ENCODE measurements around the gene FAF2. TPM values are rescaled to one million over a fixed set of nuclear protein-coding genes. Genes with fewer than 3 reads are reported as not detected.
"Not testable (repeated sequence)": the region's sequence is repeated elsewhere in the genome, so short reads cannot be mapped to it uniquely, and the experiment has no call there.

The FAF2 gene
- total and polyA plus RNA-seq, 4 donors: 5.0 to 31.4 (median 18.9) TPM

DNA sequence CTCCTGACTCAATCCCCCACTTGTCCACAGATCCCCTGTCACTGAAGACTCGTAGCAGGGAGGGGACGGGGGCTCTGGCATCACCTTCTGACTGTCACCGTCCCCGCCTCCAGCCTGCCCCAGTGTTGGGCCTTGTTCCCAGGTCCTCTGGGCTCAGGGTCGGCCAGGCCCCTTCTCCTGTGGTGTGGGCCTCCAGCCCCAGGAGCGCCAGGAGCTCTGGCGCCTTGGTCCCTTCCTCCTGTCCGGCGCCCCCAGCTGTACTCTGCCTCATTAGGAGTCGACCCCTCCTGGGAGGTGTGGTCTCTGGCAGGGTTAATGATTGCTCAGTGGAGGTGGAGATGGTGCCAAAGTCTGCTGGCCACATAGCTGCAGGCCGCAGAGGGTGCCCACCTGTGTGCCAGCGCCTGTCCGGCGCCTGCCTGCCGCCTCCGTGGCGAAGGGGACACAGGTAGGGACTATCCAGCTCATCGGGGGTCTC, 100.8 kb downstream of the FAF2 start, which contains the start of gene CDHR2:
TSS of gene CDHR2 (plus strand) at position 376 of the 478 bp plus-strand sequence. CDS start 16,011 bp downstream, outside the sequence.
- H3K36me3 ChIP-seq (ENCODE audit: control insufficient read depth in 1 of 2, insufficient read depth in 2 of 2, low read length in 1 of 2): no peaks in the 10 kb centered on the region
- no peak within 1 kb of the TSS for H3K27ac ChIP-seq (ENCODE audit: low read depth in 1 of 2, low read length in 2 of 2)
- no peak within 1 kb of the TSS for H3K4me3 ChIP-seq (ENCODE audit: low read length in 2 of 2)
- no peak for DNase-seq
- no peak for ATAC-seq (ENCODE audit: low FRiP score)
- H3K4me1 ChIP-seq (ENCODE audit: control insufficient read depth in 1 of 2, insufficient read depth in 2 of 2, low read length in 2 of 2): no peaks in the 10 kb centered on the region
- WGBS, 2 donors: 80 to 84% methylated on average over 18 of the region's 18 CpGs
- H3K9me3 ChIP-seq (ENCODE audit: control insufficient read depth, low read length): no peaks in the 10 kb centered on the region
- no peaks in the 10 kb centered on the region for H3K27me3 ChIP-seq (ENCODE audit: control insufficient read depth in 1 of 2, insufficient read depth in 2 of 2, low read length in 1 of 2)
- intact Hi-C loops (cut with DNase I): no loop called here

DNA sequence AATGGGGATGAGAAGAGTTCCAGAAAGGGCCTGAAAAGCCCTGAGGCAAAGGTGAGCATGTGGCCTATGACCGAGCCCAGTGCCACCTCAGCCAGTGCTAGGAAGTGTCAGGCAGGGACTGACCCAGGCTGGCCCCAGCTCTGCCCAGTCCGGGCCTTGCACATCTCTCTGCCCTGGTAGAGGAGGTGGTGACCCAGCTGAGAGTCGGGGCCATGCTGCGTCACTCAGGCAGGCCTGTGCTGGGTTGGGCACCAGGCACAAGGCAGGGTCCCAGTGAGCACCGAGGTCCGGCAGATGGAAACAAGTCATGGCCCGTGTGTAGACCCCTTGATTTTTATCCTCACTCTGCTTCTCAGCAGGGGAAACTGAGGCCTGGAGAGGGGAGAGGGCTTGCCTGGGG, 101.7 kb downstream of the FAF2 start:
- DNase-seq (no peak), ATAC-seq (ENCODE audit: low FRiP score) (no peak)
- WGBS, 2 donors: 86 to 91% methylated on average over 7 of the region's 7 CpGs
- H3K4me3 ChIP-seq (ENCODE audit: low read length in 2 of 2): no peak overlapping the region
- no peaks in the 10 kb centered on the region for H3K27me3 ChIP-seq (ENCODE audit: control insufficient read depth in 1 of 2, insufficient read depth in 2 of 2, low read length in 1 of 2)
- no peaks in the 10 kb centered on the region for H3K9me3 ChIP-seq (ENCODE audit: control insufficient read depth, low read length)
- H3K36me3 ChIP-seq (ENCODE audit: control insufficient read depth in 1 of 2, insufficient read depth in 2 of 2, low read length in 1 of 2): no peaks in the 10 kb centered on the region
- H3K4me1 ChIP-seq (ENCODE audit: control insufficient read depth in 1 of 2, insufficient read depth in 2 of 2, low read length in 2 of 2): no peaks in the 10 kb centered on the region
- intact Hi-C loops (cut with DNase I): no loop called here
- no peak overlapping the region for H3K27ac ChIP-seq (ENCODE audit: low read depth in 1 of 2, low read length in 2 of 2)

DNA sequence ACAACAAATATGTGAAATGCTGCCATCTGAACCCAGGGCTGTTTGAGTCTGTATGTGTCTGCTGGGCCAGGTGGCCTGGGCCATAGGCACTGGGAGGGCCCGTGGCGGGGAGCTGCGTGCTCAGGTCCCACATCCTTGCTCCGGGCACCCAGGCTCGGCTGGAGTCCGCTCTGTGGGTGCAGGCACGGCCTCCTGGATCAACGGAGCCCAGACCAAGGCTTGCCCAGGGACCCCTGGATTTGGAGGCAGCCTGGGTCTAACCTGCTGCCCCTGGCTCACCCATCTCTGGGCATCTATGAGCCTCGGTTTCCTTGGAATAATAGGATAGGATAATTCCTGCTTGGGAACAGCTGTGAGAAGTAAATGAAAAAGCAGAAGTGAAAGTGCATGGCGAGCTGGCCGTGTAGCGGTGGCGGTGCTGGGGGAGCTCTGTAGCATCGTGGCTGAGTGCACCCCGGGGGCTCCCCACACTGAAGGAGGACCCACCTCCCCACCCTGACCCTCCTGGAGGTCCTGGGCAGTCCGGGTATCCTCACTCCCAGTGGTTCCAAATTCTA, 102.2 kb downstream of the FAF2 start:
- WGBS, 2 donors: 78 to 82% methylated on average over 13 to 16 of the region's 16 CpGs
- no peaks in the 10 kb centered on the region for H3K4me1 ChIP-seq (ENCODE audit: control insufficient read depth in 1 of 2, insufficient read depth in 2 of 2, low read length in 2 of 2)
- no peaks in the 10 kb centered on the region for H3K27me3 ChIP-seq (ENCODE audit: control insufficient read depth in 1 of 2, insufficient read depth in 2 of 2, low read length in 1 of 2)
- DNase-seq: no peak
- intact Hi-C loops (cut with DNase I): no loop called here
- no peaks in the 10 kb centered on the region for H3K36me3 ChIP-seq (ENCODE audit: control insufficient read depth in 1 of 2, insufficient read depth in 2 of 2, low read length in 1 of 2)
- no peak overlapping the region for H3K4me3 ChIP-seq (ENCODE audit: low read length in 2 of 2)
- no peaks in the 10 kb centered on the region for H3K9me3 ChIP-seq (ENCODE audit: control insufficient read depth, low read length)
- no peak for ATAC-seq (ENCODE audit: low FRiP score)
- H3K27ac ChIP-seq (ENCODE audit: low read depth in 1 of 2, low read length in 2 of 2): no peak overlapping the region

DNA sequence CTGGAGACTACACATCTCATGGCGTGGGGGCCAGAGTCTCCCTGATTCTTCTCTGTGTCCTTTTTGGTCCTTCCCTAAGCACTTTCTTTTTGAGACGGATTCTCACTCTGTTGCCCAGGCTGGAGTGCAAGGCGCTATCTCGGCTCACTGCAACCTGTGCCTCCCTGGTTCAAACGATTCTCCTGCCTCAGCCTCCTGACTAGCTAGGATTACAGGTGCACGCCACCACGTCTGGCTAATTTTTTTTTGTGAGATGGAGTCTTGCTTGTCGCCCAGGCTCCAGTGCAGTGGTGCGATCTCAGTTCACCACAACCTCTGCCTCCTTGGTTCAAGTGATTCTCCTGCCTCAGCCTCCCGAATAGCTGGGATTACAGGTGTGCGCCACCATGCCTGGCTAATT, 102.8 kb downstream of the FAF2 start:
- intact Hi-C loops (cut with DNase I); H3K9me3 ChIP-seq (ENCODE audit: control insufficient read depth, low read length); H3K27me3 ChIP-seq (ENCODE audit: control insufficient read depth in 1 of 2, insufficient read depth in 2 of 2, low read length in 1 of 2); H3K4me3 ChIP-seq (ENCODE audit: low read length in 2 of 2); ATAC-seq (ENCODE audit: low FRiP score); H3K4me1 ChIP-seq (ENCODE audit: control insufficient read depth in 1 of 2, insufficient read depth in 2 of 2, low read length in 2 of 2); DNase-seq; H3K27ac ChIP-seq (ENCODE audit: low read depth in 1 of 2, low read length in 2 of 2); H3K36me3 ChIP-seq (ENCODE audit: control insufficient read depth in 1 of 2, insufficient read depth in 2 of 2, low read length in 1 of 2): not testable (repeated sequence)
- 86 to 88% methylated on average over 11 of the region's 11 CpGs for WGBS, 2 donors

DNA sequence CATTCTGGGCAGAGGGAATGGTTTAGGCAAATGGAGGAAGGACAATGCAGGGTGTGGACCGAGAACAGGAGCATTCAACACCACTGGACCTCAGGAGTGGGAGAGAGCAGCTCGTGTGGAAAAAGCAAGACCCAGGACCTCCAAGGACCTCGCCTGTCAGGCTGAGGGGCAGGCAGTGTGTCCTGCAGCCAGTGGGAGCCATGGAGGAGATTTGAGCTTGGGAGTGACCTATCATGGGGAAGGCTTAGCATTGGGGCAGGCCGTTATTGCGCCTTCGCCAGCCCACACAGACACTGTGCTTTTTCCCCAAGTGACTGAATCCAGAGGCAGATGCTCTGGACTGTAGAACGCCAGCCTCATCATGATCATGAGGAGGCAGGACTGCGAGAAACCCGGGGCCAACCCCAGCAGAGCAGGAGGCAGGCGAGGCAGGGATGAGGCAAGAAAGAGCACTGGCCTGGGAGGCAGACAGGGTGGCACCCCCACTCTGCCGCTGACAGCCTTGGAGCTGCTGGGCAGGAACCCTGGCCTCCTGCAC, 104.2 kb downstream of the FAF2 start:
- ATAC-seq (ENCODE audit: low FRiP score): no peak

DNA sequence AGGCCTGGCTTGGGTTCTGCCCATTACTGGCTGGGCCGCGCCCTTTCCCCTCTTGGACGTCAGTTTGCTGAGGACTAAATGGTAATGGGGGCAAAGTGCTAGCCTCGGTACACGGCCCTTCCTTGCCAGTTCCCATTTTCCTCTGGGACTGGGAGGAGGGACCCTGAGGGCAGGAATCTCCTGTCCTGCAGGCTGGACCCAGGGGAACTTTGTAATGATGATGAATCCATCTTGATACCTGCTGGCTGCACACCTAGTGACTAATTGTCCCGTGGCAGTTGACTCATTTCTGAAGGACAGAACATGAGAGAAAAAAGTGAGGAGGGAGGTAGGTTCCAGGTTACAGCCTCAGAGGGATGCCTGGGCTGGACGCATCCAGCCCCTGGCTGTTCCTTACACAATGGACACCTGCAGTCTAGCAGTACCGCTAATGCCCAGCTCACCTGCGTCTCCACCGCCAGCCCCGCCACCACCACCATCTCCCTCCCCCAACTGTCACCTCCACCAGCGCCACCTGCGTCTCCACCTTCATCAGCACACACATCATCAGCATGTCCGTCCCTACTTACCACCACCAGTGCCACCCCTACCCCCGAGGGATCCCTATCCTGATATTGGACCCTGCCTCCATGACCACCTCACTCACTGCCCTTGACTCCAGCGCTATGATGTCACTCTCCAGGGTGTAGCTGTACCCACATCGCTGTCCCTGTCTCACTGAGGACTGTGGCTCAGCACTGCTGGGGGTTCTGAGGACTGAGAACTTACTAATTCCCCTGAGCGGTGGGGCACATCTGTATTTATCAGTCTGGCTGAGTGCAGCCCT, 105.3 kb downstream of the FAF2 start:
- WGBS, 2 donors: 64% methylated on average over 18 of the region's 18 CpGs
- Histone ChIP-seq H3K4me3 (ENCODE audit: low read length in 2 of 2) (no peak overlapping the region), H3K27me3 (ENCODE audit: control insufficient read depth in 1 of 2, insufficient read depth in 2 of 2, low read length in 1 of 2) (no peaks in the 10 kb centered on the region), H3K27ac (ENCODE audit: low read depth in 1 of 2, low read length in 2 of 2) (no peak overlapping the region), H3K4me1 (ENCODE audit: control insufficient read depth in 1 of 2, insufficient read depth in 2 of 2, low read length in 2 of 2) (no peaks in the 10 kb centered on the region), H3K36me3 (ENCODE audit: control insufficient read depth in 1 of 2, insufficient read depth in 2 of 2, low read length in 1 of 2) (no peaks in the 10 kb centered on the region), H3K9me3 (ENCODE audit: control insufficient read depth, low read length) (no peaks in the 10 kb centered on the region)
- ATAC-seq (ENCODE audit: low FRiP score) (no peak), DNase-seq (no peak)
- intact Hi-C loops (cut with DNase I): no loop called here

More for the DNA sequence above, 104.2 kb downstream of the FAF2 start:
- DNase-seq: no peak
- Histone ChIP-seq H3K36me3 (ENCODE audit: control insufficient read depth in 1 of 2, insufficient read depth in 2 of 2, low read length in 1 of 2) (no peaks in the 10 kb centered on the region), H3K9me3 (ENCODE audit: control insufficient read depth, low read length) (no peaks in the 10 kb centered on the region), H3K27me3 (ENCODE audit: control insufficient read depth in 1 of 2, insufficient read depth in 2 of 2, low read length in 1 of 2) (no peaks in the 10 kb centered on the region), H3K4me3 (ENCODE audit: low read length in 2 of 2) (no peak overlapping the region), H3K4me1 (ENCODE audit: control insufficient read depth in 1 of 2, insufficient read depth in 2 of 2, low read length in 2 of 2) (no peaks in the 10 kb centered on the region), H3K27ac (ENCODE audit: low read depth in 1 of 2, low read length in 2 of 2) (no peak overlapping the region)
- 79 to 83% methylated on average over 11 of the region's 11 CpGs for WGBS, 2 donors
- intact Hi-C loops (cut with DNase I): no loop called here

DNA sequence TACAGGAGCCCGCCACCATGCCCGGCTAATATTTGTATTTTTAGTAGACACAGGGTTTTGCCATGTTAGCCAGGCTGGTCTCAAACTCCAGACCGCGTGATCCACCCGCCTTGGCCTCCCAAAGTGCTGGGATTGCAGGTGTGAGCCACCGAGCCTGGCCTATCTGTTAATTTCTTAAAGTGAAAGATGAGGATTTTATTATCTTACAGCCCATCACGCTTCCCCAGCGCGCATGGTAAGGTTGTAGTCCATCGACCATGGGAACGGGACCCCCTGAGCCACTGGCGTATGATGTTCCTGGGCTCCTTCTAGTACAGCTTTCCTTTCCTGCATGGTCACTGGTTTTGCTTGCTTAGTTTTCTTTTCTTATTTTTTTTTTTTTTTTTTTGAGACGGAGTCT, 109.7 kb downstream of the FAF2 start:
- no peaks in the 10 kb centered on the region for H3K4me1 ChIP-seq (ENCODE audit: control insufficient read depth in 1 of 2, insufficient read depth in 2 of 2, low read length in 2 of 2)

More for the DNA sequence above, 109.7 kb downstream of the FAF2 start:
- H3K27ac ChIP-seq (ENCODE audit: low read depth in 1 of 2, low read length in 2 of 2): no peak overlapping the region
- intact Hi-C loops (cut with DNase I): no loop called here
- no peak overlapping the region for H3K4me3 ChIP-seq (ENCODE audit: low read length in 2 of 2)
- no peaks in the 10 kb centered on the region for H3K27me3 ChIP-seq (ENCODE audit: control insufficient read depth in 1 of 2, insufficient read depth in 2 of 2, low read length in 1 of 2)
- WGBS, 2 donors: 94 to 98% methylated on average over 12 to 13 of the region's 13 CpGs
- DNase-seq (peak in 1 of 2 donors; percentile 61), ATAC-seq (ENCODE audit: low FRiP score) (no peak)
- no peaks in the 10 kb centered on the region for H3K9me3 ChIP-seq (ENCODE audit: control insufficient read depth, low read length)
- H3K36me3 ChIP-seq (ENCODE audit: control insufficient read depth in 1 of 2, insufficient read depth in 2 of 2, low read length in 1 of 2): no peaks in the 10 kb centered on the region
